ENCODE results near the gene C1orf21.

DNA sequence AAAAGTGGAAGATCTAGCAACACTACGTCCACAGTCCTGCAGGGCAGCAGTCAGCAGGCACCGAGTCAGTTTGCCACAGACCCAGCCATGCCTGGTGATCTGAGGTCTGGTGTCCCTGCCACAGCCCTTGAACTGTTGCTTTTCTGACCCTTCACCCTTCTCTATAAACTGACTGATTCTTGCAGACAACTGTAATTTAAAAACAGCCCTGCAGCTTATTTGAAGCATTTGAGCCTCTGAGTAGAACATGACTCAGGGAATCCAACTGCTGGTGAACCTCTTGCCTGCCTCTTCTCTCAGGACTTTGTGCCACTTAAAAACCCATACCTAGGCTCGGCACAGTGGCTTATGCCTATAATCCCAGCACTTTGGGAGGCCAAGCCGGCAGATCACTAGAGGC lies 260.6 kb downstream of the C1orf21 start:
- no peak for TF ChIP-seq POLR2A (IDR thresholded peaks at IDR 0.05)
- no peak for TF ChIP-seq CTCF (IDR thresholded peaks at IDR 0.05 in 8 of 11, conservative IDR thresholded peaks at IDR 0.05 in 3 of 11)
